GM10266 (cell line): ENCODE measurements around the gene TRIM40.

ENCODE experiments used
- DNase-seq: peaks from one replicate; pipeline ENCODE4 v3.0.0; 2012; ENCODE audit errors: extremely low spot score
- TF ChIP-seq, protein P1 (sequence below): IDR thresholded peaks from 2 replicates; pipeline ENCODE4 v1.5.1; 2012; ENCODE audit warnings: mild to moderate bottlenecking, low read depth; ENCODE audit not compliant: control insufficient read depth, insufficient read depth; ENCODE audit errors: missing control alignments

Gene TRIM40

DNA sequence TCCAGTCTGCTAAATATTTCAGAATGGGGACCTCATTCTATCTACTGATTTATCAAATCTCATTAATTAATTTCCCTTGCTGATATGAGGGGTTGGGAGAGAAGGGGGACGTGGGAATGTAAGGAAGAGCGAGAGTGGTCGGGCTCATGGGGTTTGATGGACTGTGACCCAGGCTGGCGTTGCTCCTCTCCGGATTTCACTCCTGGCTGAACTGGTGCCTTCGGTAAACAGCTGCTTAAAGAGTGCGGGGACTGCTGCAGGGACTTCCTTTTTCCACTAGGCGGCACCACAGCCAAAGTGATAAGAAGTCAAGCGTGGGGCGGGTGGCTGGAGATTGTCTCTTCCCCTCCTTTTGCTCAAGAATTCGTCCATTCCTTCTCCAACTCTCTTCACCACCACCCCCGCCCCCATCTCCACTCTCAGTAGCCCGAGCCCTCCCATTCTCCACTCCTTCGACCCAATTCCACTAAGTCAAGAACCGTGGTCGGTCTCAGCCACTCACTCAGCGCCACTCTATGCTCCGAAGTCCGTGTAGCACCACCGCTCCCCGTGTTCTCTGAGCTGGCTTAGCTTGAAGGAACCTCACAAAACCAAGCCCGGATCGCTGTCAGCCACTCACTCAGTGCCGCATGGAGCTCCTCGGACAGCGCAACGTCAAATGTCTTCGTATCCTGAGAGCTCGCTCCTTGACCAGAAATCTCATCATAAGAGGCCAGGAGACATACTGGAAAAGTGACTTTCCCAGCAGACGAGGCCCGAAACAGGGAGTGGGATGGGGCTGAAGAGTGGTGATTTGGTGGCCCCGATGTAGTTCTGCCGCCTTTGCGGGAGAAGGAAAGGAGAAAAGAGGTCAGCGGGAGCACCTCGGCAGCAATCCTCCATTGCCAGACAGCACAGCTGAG, 32.7 kb upstream of the TRIM40 start:
- DNase-seq, result peak; percentile 93
- TF ChIP-seq, protein P1, sequence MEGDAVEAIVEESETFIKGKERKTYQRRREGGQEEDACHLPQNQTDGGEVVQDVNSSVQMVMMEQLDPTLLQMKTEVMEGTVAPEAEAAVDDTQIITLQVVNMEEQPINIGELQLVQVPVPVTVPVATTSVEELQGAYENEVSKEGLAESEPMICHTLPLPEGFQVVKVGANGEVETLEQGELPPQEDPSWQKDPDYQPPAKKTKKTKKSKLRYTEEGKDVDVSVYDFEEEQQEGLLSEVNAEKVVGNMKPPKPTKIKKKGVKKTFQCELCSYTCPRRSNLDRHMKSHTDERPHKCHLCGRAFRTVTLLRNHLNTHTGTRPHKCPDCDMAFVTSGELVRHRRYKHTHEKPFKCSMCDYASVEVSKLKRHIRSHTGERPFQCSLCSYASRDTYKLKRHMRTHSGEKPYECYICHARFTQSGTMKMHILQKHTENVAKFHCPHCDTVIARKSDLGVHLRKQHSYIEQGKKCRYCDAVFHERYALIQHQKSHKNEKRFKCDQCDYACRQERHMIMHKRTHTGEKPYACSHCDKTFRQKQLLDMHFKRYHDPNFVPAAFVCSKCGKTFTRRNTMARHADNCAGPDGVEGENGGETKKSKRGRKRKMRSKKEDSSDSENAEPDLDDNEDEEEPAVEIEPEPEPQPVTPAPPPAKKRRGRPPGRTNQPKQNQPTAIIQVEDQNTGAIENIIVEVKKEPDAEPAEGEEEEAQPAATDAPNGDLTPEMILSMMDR, result peak; percentile 95

- TF ChIP-seq, protein P1, result no peak
- no peak for DNase-seq
These were observed 32.1 kb upstream of the TRIM40 start for GRCh38 chr6:30103872-30104179.

- DNase-seq, result no peak
- TF ChIP-seq, protein P1, result no peak
These were observed 31.3 kb upstream of the TRIM40 start for GRCh38 chr6:30104661-30105060.

GRCh38 chr6:30111266-30111856, 24.6 kb upstream of the TRIM40 start:
- no peak for DNase-seq
- TF ChIP-seq, protein P1, result no peak

DNA sequence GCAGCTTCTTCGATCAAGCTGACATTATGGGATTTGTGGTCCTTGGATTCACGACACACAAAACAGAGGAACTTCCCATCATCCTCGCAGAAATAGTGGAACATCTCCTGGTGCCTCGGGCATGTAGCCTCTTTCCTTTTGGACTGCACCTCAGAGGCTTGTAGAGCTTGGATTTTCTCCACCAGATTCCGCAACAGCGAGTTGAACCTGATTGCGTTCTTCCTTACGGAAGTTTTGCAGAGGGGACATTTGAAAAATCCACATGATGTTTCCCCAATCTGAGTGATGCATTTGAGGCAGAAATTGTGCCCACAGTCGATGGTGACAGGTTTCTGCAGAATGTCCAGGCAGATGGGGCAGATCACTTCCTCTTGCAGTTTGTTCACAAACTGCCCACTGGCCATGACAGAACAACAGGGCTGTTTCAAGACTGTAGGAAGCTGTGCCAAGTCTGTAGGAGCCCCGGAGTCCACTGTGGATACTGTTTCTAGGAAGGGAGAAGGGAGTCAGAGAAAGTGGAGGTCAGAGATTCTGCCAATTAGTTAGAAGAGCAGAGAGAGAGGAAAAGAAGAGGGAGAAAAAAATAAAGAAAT, 23.4 kb upstream of the TRIM40 start:
- DNase-seq, result no peak
- TF ChIP-seq, protein P1, result no peak

DNA sequence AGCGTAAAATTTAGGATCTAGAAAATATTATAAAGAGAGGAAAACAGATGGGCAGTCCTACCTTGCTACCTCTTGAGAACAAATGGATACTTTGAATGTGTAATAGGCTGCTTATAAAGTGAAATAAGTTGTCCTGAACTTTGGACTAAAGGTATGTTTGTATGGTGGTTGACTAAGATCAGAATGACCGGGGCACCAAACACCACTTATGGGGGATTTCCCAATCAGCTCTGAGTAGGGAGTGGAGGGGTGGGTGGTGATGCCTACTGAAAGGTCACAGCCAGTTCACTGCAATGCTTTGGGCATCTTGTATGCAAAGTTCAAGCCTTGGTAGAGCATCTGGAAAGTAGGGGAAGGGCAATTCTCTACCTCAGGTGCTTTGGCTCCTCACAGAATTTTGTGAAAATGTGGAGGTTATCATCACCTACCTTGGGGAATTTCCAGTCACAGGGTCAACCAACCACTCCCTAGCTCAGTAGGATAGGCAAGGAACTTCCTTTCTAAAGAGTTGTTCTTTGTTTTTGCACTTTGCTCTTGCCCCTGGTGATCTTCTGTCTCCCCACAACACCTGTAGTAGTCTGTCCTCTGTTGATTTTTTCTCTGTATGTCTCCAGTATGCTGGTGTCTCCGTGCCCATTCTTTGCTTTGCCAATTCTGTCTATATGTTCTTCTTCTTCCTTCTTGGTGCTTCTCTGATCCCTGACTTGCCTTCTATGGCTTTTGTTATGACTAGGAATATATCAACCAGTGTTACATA, 22.8 kb upstream of the TRIM40 start, which contains the start of gene TRIM31:
TRIM31 (minus strand) TSS at position 88 of the 757 bp plus-strand sequence. CDS start 285 bp downstream, outside the sequence.
- DNase-seq, result no peak
- TF ChIP-seq, protein P1, result no peak

GRCh38 chr6:30113841-30114240, 22.1 kb upstream of the TRIM40 start:
- DNase-seq, result no peak
- TF ChIP-seq, protein P1, result no peak
